Measurements from ENCODE around the gene BCL2L11. TPM values are rescaled to one million over a fixed set of nuclear protein-coding genes. Genes with fewer than 3 reads are reported as not detected.

The BCL2L11 gene
- total and polyA plus RNA-seq, 2 experiments from 2014 or later: 10.6 to 22.5 TPM

DNA sequence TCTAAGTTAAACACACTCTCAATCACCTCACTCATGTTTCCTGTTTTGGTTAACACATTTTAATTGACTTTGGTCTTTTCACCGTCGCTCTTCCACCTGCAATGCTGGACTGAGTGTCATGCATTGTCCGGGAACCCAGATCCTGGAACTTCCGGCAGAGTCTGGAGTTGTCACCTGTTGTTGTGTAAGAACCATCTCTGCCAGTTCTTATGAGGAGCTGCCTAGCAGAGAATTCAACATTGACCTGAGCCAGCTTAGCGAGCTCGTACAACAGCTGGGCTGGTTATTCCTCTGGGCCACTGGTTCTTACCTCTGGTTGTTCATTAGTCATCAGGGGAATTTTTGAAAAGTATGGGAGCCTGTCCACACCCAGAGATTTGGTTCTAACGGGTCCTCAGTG, 75.7 kb downstream of the BCL2L11 start:
- Histone ChIP-seq H3K27ac (ENCODE audit: low read depth) (no peak overlapping the region), H2AFZ (no peak overlapping the region), H3K36me3 (ENCODE audit: insufficient read depth) (no peaks in the 10 kb centered on the region), H3K27me3 (ENCODE audit: insufficient read depth) (no peaks in the 10 kb centered on the region), H3K4me3 (no peak overlapping the region), H3K9me2 (ENCODE audit: insufficient read depth) (0 out of 2 replicates have a peak, but pooled peaks cover 4% of the 10 kb centered on the region), H3K4me1 (ENCODE audit: insufficient read depth) (no peaks in the 10 kb centered on the region), H4K20me1 (replicated peaks; ENCODE audit: insufficient read depth) (no peaks in the 10 kb centered on the region), H3K79me2 (replicated peaks; ENCODE audit: insufficient read depth) (no peaks in the 10 kb centered on the region), H3K4me2 (no peak overlapping the region), H3F3A (replicated peaks; ENCODE audit: low read depth) (no peaks in the 10 kb centered on the region)
- DNase-seq (ENCODE audit: low spot score): no peak
- Mint-ChIP-seq H3K27me3 (ENCODE audit: insufficient read depth, low read depth, poor library complexity) (no peaks in the 10 kb centered on the region), H3K4me3 (no peak overlapping the region), H3K36me3 (ENCODE audit: low read depth) (no peaks in the 10 kb centered on the region), H3K4me1 (peaks cover 2% of the 10 kb centered on the region; the same call in 2 of the 3 replicates), H3K27ac (no peak overlapping the region), H3K9me3 (no peaks in the 10 kb centered on the region; the same call in 2 of the 3 replicates)
- ATAC-seq: no peak
- no peak for TF ChIP-seq JUNB (IDR thresholded peaks at IDR 0.05; ENCODE audit: unreplicated experiment)
- TF ChIP-seq ZNF331 (CRISPR knock-in tag; IDR thresholded peaks at IDR 0.05; ENCODE audit: low read depth): no peak

DNA sequence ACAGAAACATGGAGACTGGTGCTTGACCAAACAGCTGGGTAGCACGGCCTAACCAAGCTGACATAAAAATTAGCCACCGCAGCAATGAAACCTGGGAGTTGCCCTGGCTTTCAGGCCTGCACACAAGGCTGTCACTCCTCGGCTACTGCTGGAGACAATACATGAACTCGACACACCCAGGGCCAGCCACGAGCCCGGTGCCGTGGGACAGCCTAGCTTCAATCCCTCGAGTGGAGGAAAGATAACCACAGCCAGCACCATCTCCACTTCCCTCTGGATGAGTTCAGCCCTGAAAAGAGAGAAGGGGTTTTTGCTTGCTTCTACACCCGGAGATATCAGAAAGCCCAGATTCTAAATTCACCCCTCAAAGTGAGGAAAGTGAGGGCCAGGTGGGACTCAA, 78.0 kb downstream of the BCL2L11 start:
- Histone ChIP-seq H4K20me1 (replicated peaks; ENCODE audit: insufficient read depth) (no peaks in the 10 kb centered on the region), H3K4me3 (no peak overlapping the region), H3K36me3 (ENCODE audit: insufficient read depth) (no peaks in the 10 kb centered on the region), H3K4me1 (ENCODE audit: insufficient read depth) (no peaks in the 10 kb centered on the region), H3K27ac (ENCODE audit: low read depth) (no peak overlapping the region), H3K79me2 (replicated peaks; ENCODE audit: insufficient read depth) (no peaks in the 10 kb centered on the region), H2AFZ (no peak overlapping the region), H3K9me2 (ENCODE audit: insufficient read depth) (no peaks in the 10 kb centered on the region), H3K4me2 (no peak overlapping the region), H3F3A (replicated peaks; ENCODE audit: low read depth) (no peaks in the 10 kb centered on the region), H3K27me3 (ENCODE audit: insufficient read depth) (no peaks in the 10 kb centered on the region)
- peaks cover 1% of the 10 kb centered on the region for H3K27me3 Mint-ChIP-seq (ENCODE audit: insufficient read depth, low read depth, poor library complexity)
- peaks cover 2% of the 10 kb centered on the region; the same call in 2 of the 3 replicates for H3K4me1 Mint-ChIP-seq
- H3K27ac Mint-ChIP-seq: no peak overlapping the region
- H3K36me3 Mint-ChIP-seq (ENCODE audit: low read depth): no peaks in the 10 kb centered on the region
- no peaks in the 10 kb centered on the region for H3K9me3 Mint-ChIP-seq
- ATAC-seq: no peak
- DNase-seq (ENCODE audit: low spot score): no peak
- H3K4me3 Mint-ChIP-seq: no peak overlapping the region
- no peak for TF ChIP-seq CREB1 (CRISPR knock-in tag; IDR thresholded peaks at IDR 0.05; ENCODE audit: low read depth)
- TF ChIP-seq, protein P1, sequence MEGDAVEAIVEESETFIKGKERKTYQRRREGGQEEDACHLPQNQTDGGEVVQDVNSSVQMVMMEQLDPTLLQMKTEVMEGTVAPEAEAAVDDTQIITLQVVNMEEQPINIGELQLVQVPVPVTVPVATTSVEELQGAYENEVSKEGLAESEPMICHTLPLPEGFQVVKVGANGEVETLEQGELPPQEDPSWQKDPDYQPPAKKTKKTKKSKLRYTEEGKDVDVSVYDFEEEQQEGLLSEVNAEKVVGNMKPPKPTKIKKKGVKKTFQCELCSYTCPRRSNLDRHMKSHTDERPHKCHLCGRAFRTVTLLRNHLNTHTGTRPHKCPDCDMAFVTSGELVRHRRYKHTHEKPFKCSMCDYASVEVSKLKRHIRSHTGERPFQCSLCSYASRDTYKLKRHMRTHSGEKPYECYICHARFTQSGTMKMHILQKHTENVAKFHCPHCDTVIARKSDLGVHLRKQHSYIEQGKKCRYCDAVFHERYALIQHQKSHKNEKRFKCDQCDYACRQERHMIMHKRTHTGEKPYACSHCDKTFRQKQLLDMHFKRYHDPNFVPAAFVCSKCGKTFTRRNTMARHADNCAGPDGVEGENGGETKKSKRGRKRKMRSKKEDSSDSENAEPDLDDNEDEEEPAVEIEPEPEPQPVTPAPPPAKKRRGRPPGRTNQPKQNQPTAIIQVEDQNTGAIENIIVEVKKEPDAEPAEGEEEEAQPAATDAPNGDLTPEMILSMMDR (conservative IDR thresholded peaks at IDR 0.05; ENCODE audit: low read depth in 2 of 2): no peak
- no peak for TF ChIP-seq NANOG (IDR thresholded peaks at IDR 0.05; ENCODE audit: borderline replicate concordance)
- TF ChIP-seq, protein P2, sequence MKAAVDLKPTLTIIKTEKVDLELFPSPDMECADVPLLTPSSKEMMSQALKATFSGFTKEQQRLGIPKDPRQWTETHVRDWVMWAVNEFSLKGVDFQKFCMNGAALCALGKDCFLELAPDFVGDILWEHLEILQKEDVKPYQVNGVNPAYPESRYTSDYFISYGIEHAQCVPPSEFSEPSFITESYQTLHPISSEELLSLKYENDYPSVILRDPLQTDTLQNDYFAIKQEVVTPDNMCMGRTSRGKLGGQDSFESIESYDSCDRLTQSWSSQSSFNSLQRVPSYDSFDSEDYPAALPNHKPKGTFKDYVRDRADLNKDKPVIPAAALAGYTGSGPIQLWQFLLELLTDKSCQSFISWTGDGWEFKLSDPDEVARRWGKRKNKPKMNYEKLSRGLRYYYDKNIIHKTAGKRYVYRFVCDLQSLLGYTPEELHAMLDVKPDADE (IDR thresholded peaks at IDR 0.05): no peak
- TF ChIP-seq POLR2AphosphoS5 (IDR thresholded peaks at IDR 0.05; ENCODE audit: low read depth): no peak
- TF ChIP-seq EZH2 (IDR thresholded peaks at IDR 0.05; ENCODE audit: low read depth, unreplicated experiment): no peak
- TF ChIP-seq ZNF331 (CRISPR knock-in tag; IDR thresholded peaks at IDR 0.05; ENCODE audit: low read depth): no peak
- no peak for TF ChIP-seq JUNB (IDR thresholded peaks at IDR 0.05; ENCODE audit: unreplicated experiment)
- no peak for TF ChIP-seq EZH2phosphoT487 (IDR thresholded peaks at IDR 0.05; ENCODE audit: unreplicated experiment)
- no peak for TF ChIP-seq ZNF114 (CRISPR knock-in tag; IDR thresholded peaks at IDR 0.05)
- TF ChIP-seq, protein P3, sequence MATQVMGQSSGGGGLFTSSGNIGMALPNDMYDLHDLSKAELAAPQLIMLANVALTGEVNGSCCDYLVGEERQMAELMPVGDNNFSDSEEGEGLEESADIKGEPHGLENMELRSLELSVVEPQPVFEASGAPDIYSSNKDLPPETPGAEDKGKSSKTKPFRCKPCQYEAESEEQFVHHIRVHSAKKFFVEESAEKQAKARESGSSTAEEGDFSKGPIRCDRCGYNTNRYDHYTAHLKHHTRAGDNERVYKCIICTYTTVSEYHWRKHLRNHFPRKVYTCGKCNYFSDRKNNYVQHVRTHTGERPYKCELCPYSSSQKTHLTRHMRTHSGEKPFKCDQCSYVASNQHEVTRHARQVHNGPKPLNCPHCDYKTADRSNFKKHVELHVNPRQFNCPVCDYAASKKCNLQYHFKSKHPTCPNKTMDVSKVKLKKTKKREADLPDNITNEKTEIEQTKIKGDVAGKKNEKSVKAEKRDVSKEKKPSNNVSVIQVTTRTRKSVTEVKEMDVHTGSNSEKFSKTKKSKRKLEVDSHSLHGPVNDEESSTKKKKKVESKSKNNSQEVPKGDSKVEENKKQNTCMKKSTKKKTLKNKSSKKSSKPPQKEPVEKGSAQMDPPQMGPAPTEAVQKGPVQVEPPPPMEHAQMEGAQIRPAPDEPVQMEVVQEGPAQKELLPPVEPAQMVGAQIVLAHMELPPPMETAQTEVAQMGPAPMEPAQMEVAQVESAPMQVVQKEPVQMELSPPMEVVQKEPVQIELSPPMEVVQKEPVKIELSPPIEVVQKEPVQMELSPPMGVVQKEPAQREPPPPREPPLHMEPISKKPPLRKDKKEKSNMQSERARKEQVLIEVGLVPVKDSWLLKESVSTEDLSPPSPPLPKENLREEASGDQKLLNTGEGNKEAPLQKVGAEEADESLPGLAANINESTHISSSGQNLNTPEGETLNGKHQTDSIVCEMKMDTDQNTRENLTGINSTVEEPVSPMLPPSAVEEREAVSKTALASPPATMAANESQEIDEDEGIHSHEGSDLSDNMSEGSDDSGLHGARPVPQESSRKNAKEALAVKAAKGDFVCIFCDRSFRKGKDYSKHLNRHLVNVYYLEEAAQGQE (IDR thresholded peaks at IDR 0.05; ENCODE audit: unreplicated experiment): no peak
- TF ChIP-seq STAT1 (IDR thresholded peaks at IDR 0.05; ENCODE audit: unreplicated experiment): no peak
